Measurements from ENCODE around the gene CHMP2A.

GRCh38 chr19:58552655-58553054, 2.2 kb downstream of the CHMP2A start:
- TF ChIP-seq CTCF (IDR thresholded peaks at IDR 0.05) (no peak), EZH2 (IDR thresholded peaks at IDR 0.05; ENCODE audit: borderline replicate concordance, insufficient read depth, low read depth, low read length, poor library complexity, severe bottlenecking) (no peak)

Data from B cell (primary cell).